Measurements from ENCODE around the gene ACAP2. TPM values are rescaled to one million over a fixed set of nuclear protein-coding genes. Genes with fewer than 3 reads are reported as not detected.

ACAP2 gene
- total RNA-seq, 1 donor from 2014 or later, result 60.3 TPM

GRCh38 chr3:195247086-195247862, 195.5 kb downstream of the ACAP2 start:
- ATAC-seq (no peak), DNase-seq (peak; percentile 38)
- H3K27me3 ChIP-seq, result no peaks in the 10 kb centered on the region
- no peaks in the 10 kb centered on the region for H3K36me3 ChIP-seq
- TF ChIP-seq CTCF (IDR thresholded peaks at IDR 0.05), result no peak
- no peaks in the 10 kb centered on the region for H3K9me3 ChIP-seq
- intact Hi-C loops (cut with DNase I), result no loop called here
- no peaks in the 10 kb centered on the region for H3K4me1 ChIP-seq
- H3K27ac ChIP-seq, result no peak overlapping the region
- no peak overlapping the region for H3K4me3 ChIP-seq

DNA sequence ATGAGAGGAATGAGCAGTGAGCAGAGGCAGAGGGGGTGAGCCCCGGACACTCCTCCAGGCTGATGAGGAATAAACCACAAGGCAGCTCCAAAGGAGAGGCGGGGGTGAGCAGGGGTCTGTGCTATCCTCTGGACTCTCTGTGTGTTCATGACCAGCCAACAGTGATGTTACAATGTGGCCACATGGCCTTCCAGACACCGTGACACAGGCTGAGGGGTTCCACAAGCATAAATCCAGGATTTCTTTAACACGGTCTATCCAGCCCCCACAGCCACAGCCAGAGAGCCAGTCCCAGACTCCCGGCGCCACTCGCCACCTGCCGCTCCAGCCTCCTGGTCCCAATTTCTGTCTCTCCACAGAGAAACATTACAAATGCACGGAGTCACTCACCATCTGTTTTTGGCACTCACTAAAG, 196.2 kb downstream of the ACAP2 start:
- H3K4me3 ChIP-seq, result no peak overlapping the region
- intact Hi-C loops (cut with DNase I), result no loop called here
- H3K9me3 ChIP-seq, result no peaks in the 10 kb centered on the region
- DNase-seq (peak; percentile 20), ATAC-seq (no peak)
- no peaks in the 10 kb centered on the region for H3K27me3 ChIP-seq
- no peak for TF ChIP-seq CTCF (IDR thresholded peaks at IDR 0.05)
- no peaks in the 10 kb centered on the region for H3K4me1 ChIP-seq
- H3K36me3 ChIP-seq, result no peaks in the 10 kb centered on the region
- H3K27ac ChIP-seq, result no peak overlapping the region

DNA sequence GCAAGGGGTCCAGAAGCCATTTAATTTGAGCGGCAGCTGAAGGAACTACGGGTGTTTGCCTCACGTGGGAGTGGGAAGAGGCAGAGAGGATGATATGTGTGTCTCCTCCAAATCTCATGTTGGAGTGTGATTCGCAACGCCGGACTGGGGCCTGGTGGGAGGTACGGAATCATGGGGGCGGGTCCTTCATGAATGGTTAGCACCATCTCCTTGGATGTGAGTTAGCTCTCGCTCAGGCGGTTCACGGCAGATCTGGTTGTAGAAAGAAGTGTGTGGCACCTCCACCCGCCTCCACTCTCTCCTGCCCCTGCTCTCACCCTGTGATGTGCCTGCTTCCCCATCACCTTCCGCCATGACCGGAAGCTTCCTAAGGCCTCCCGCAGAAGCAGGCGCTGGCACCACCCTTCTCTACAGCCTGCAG, 197.3 kb downstream of the ACAP2 start:
- intact Hi-C loops (cut with DNase I), result no loop called here
- Histone ChIP-seq H3K9me3 (no peaks in the 10 kb centered on the region), H3K27me3 (no peaks in the 10 kb centered on the region), H3K4me1 (no peaks in the 10 kb centered on the region), H3K36me3 (no peaks in the 10 kb centered on the region), H3K4me3 (no peak overlapping the region), H3K27ac (no peak overlapping the region)
- ATAC-seq (no peak), DNase-seq (peak; percentile 17)
- TF ChIP-seq CTCF (IDR thresholded peaks at IDR 0.05), result no peak

DNA sequence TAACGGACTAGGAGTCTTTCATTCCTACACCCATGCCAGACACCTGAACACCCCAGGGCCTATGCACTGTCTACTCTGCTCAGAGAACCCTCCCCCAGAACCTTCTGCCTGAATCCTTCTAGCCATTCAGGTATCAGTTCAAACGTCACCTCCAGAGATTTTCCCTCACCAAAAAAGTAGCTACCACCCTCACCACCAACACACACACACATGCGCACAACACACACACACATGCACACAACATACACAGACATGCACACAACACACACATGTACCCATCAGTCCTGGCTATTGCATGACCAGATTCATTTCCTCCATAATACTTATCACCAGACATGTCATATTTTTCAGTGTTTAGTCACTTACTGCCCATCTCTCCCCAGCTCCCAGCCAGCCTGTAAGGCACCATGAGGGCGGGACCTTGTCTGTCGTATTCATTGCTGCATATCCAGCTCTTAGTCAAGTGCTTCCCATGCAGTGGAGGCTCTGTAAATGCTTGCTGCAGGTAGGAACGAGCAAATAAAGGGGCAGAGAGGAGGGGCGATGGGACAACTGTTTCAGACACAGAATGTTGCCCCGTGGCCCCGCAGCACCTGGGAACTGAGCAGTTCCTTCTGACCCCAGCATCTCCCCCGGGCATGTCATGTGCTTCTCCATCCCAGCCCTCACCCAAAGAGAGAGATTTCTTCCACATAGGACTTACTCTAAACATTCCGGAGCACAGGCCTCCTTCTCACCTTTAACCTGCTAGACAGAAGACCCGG, 201.0 kb downstream of the ACAP2 start:
- DNase-seq, result no peak
- no peak for TF ChIP-seq CTCF (IDR thresholded peaks at IDR 0.05)
- Histone ChIP-seq H3K4me3 (no peak overlapping the region), H3K36me3 (no peaks in the 10 kb centered on the region), H3K27ac (no peak overlapping the region), H3K27me3 (no peaks in the 10 kb centered on the region), H3K4me1 (peaks cover 13% of the 10 kb centered on the region), H3K9me3 (no peaks in the 10 kb centered on the region)
- ATAC-seq, result no peak
- intact Hi-C loops (cut with DNase I), result no loop called here

- H3K27me3 ChIP-seq, result no peaks in the 10 kb centered on the region
- H3K36me3 ChIP-seq, result no peaks in the 10 kb centered on the region
- H3K4me3 ChIP-seq, result no peak overlapping the region
- H3K4me1 ChIP-seq, result peaks cover 13% of the 10 kb centered on the region
- intact Hi-C loops (cut with DNase I), result no loop called here
- H3K27ac ChIP-seq, result no peak overlapping the region
- no peaks in the 10 kb centered on the region for H3K9me3 ChIP-seq
- no peak for TF ChIP-seq CTCF (IDR thresholded peaks at IDR 0.05)
- no peak for ATAC-seq
- peak; percentile 74 for DNase-seq
Observed at GRCh38 chr3:195240939-195241338, 201.9 kb downstream of the ACAP2 start.
